Measurements from ENCODE around the gene ASIP. TPM values are rescaled to one million over a fixed set of nuclear protein-coding genes. Genes with fewer than 3 reads are reported as not detected.

ASIP gene
- polyA plus RNA-seq, result not detected in 2 replicates

GRCh38 chr20:34240693-34241615, at the start of gene ASIP:
Gene ASIP (plus strand): TSS chr20:34241423. CDS start chr20:34260375, 18,952 bp downstream.

GRCh38 chr20:34302723-34303533, 61.7 kb downstream of the ASIP start, which contains the start of gene AHCY:
Gene AHCY (minus strand): TSS chr20:34303355. CDS start chr20:34303270, 85 bp downstream.

Other genes with a start within 250 kb of the ASIP start
- 6.1 and 11.9 TPM in 2 replicates for gene RALY, start 247.5 kb upstream of the ASIP start, polyA plus RNA-seq
- gene EIF2S2, start 129.2 kb upstream of the ASIP start, polyA plus RNA-seq, result 57.7 and 63.6 TPM in 2 replicates
- gene AHCY, start 61.9 kb downstream of the ASIP start, polyA plus RNA-seq, result 27.8 and 28.9 TPM in 2 replicates
- gene ITCH, start 121.8 kb downstream of the ASIP start, polyA plus RNA-seq, result 28.9 and 30.6 TPM in 2 replicates